WTC11 (cell line): ENCODE data around the gene YIF1A. TPM values are rescaled to one million over a fixed set of nuclear protein-coding genes. Genes with fewer than 3 reads are reported as not detected.

Experiments used
- ATF1 ChIP-seq: sonication (generic); formaldehyde crosslinking; IDR thresholded peaks from 2 replicates; pipeline ENCODE4 v1.8.1; 2023; ENCODE audit warnings: mild to moderate bottlenecking, moderate library complexity, missing genetic modification reagents
- CBFB ChIP-seq: sonication (generic); formaldehyde crosslinking; IDR thresholded peaks from 2 replicates; pipeline ENCODE4 v1.8.1; 2022; ENCODE audit warnings: mild to moderate bottlenecking, low read depth, missing genetic modification reagents
- ETV6 ChIP-seq: sonication (generic); formaldehyde crosslinking; IDR thresholded peaks from 2 replicates; pipeline ENCODE4 v1.8.1; 2022; ENCODE audit warnings: mild to moderate bottlenecking, missing genetic modification reagents
- KAT7 ChIP-seq: sonication (generic); formaldehyde crosslinking; IDR thresholded peaks from 2 replicates; pipeline ENCODE4 v1.8.1; 2023; ENCODE audit warnings: missing genetic modification reagents, mild to moderate bottlenecking, borderline replicate concordance
- MYBL2 ChIP-seq: sonication (generic); formaldehyde crosslinking; IDR thresholded peaks from 2 replicates; pipeline ENCODE4 v1.8.1; 2023; ENCODE audit warnings: mild to moderate bottlenecking, moderate library complexity, missing genetic modification reagents
- NR2C2 ChIP-seq: sonication (generic); formaldehyde crosslinking; IDR thresholded peaks from 2 replicates; pipeline ENCODE4 v1.8.0; 2022; ENCODE audit warnings: mild to moderate bottlenecking, missing genetic modification reagents
- OVOL2 ChIP-seq: fragments of 250-450 bp; sonication (Bioruptor Pico); IDR thresholded peaks from 2 replicates; pipeline ENCODE4 v1.9.0; 2021; ENCODE audit warnings: mild to moderate bottlenecking, borderline replicate concordance
- SMAD3 ChIP-seq: sonication (generic); formaldehyde crosslinking; IDR thresholded peaks from 2 replicates; pipeline ENCODE4 v1.8.0; 2022; ENCODE audit warnings: missing genetic modification reagents, mild to moderate bottlenecking, borderline replicate concordance
- TCF7 ChIP-seq: sonication (generic); formaldehyde crosslinking; IDR thresholded peaks from 2 replicates; pipeline ENCODE4 v1.8.0; 2022; ENCODE audit warnings: mild to moderate bottlenecking, low read depth, missing genetic modification reagents, moderate library complexity
- ZNF121 ChIP-seq: sonication (generic); formaldehyde crosslinking; IDR thresholded peaks from 2 replicates; pipeline ENCODE4 v1.8.0; 2023; ENCODE audit warnings: missing genetic modification reagents
- ZNF263 ChIP-seq: sonication (generic); formaldehyde crosslinking; IDR thresholded peaks from 2 replicates; pipeline ENCODE4 v1.8.1; 2022; ENCODE audit warnings: low read depth, mild to moderate bottlenecking, moderate library complexity, missing genetic modification reagents
- ZNF671 ChIP-seq: fragments of 250-450 bp; sonication (Bioruptor Pico); IDR thresholded peaks from 2 replicates; pipeline ENCODE4 v1.8.0; 2021; ENCODE audit warnings: mild to moderate bottlenecking
- total RNA-seq: library from RNA; stranded (reverse); gene quantifications from 3 replicates; pipeline ENCODE4 v1.2.3, GENCODE V29; 2021
- TF ChIP-seq, protein P1 (sequence below): sonication (generic); formaldehyde crosslinking; IDR thresholded peaks from 2 replicates; pipeline ENCODE4 v1.8.1; 2023; ENCODE audit warnings: mild to moderate bottlenecking, moderate library complexity, missing genetic modification reagents
- TF ChIP-seq, protein P2 (sequence below): sonication (generic); formaldehyde crosslinking; IDR thresholded peaks from 2 replicates; pipeline ENCODE4 v1.8.0; 2023; ENCODE audit warnings: missing genetic modification reagents
- TF ChIP-seq, protein P3 (sequence below): sonication (generic); formaldehyde crosslinking; IDR thresholded peaks from 2 replicates; pipeline ENCODE4 v1.8.1; 2023; ENCODE audit warnings: mild to moderate bottlenecking, missing genetic modification reagents
- TF ChIP-seq, protein P4 (sequence below): sonication (generic); formaldehyde crosslinking; IDR thresholded peaks from 2 replicates; pipeline ENCODE4 v1.8.0; 2022; ENCODE audit warnings: mild to moderate bottlenecking, missing genetic modification reagents
- TF ChIP-seq, protein P5 (sequence below): sonication (generic); formaldehyde crosslinking; conservative IDR thresholded peaks from 2 replicates; pipeline ENCODE4 v1.8.1; 2023; ENCODE audit warnings: mild to moderate bottlenecking, low read depth, missing genetic modification reagents, moderate library complexity
- TF ChIP-seq, protein P6 (sequence below): sonication (generic); formaldehyde crosslinking; IDR thresholded peaks from 2 replicates; pipeline ENCODE4 v1.8.0; 2022; ENCODE audit warnings: missing genetic modification reagents
- TF ChIP-seq, protein P7 (sequence below): sonication (generic); formaldehyde crosslinking; IDR thresholded peaks from 2 replicates; pipeline ENCODE4 v1.8.1; 2022; ENCODE audit warnings: mild to moderate bottlenecking, missing genetic modification reagents, moderate library complexity, borderline replicate concordance
- TF ChIP-seq, protein P8 (sequence below): sonication (generic); formaldehyde crosslinking; IDR thresholded peaks from 2 replicates; pipeline ENCODE4 v1.8.1; 2022; ENCODE audit warnings: mild to moderate bottlenecking, moderate library complexity, missing genetic modification reagents
- TF ChIP-seq, protein P9 (sequence below): sonication (generic); formaldehyde crosslinking; IDR thresholded peaks from 2 replicates; pipeline ENCODE4 v1.8.1; 2022; ENCODE audit warnings: low read depth, mild to moderate bottlenecking, moderate library complexity, missing genetic modification reagents, borderline replicate concordance
- TF ChIP-seq, protein P10 (sequence below): sonication (generic); formaldehyde crosslinking; conservative IDR thresholded peaks from 2 replicates; pipeline ENCODE4 v1.8.1; 2022; ENCODE audit warnings: mild to moderate bottlenecking, missing genetic modification reagents

The YIF1A gene
- total RNA-seq, 1 experiment from 2014 or later, result 86.9 TPM

DNA sequence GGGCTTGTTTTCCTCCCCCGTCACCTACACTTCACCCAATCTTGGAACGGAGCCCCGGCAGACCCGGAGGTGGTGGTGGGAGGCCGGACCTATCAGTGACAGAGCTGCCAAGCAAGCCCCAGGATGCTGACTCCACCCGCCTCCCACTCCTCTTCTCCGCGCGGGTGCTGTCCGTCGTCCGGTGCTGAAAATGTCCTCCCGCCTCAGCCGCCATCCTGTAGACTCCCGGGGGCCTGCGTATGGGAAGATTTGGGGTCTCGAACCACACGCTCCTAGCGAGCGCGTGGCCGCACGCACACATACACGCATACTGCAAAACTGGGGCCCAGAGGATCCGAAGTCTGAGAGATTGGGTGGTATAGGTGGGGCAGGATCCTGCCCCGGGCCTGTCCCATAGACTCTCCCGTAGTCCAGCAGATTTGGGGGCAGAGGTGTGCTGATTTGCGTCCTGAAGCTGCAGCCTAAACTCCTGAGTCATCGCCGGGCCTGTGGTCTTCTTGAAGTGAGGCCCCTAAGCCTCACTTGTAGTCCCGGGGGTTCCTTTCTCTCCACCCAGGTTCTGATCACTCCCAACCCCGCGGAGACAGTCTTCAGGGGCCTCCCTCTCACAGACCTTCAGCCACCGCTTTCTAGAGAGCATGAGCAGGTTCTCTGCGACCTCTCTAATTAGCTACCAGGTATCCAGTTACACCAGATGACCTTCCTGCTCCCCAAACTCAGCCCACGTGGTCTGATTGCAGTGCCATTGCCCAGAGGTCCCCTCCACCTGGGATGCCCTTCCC lies 796 bp upstream of the YIF1A start (continued):
- TF ChIP-seq ZNF671 (no peak), ZNF121 (no peak), ATF1 (CRISPR knock-in tag) (0 out of 2 replicates have a peak, but pooled peaks have one; percentile 78), TCF7 (CRISPR knock-in tag) (peak; percentile 90), OVOL2 (CRISPR knock-in tag) (no peak), SMAD3 (CRISPR knock-in tag) (no peak), ZNF263 (CRISPR knock-in tag) (peak; percentile 61; the same call in 1 of the 2 replicates), KAT7 (CRISPR knock-in tag) (peak; percentile 61; the same call in 1 of the 2 replicates), MYBL2 (peak; percentile 74; the same call in 1 of the 2 replicates), NR2C2 (CRISPR knock-in tag) (no peak), ETV6 (CRISPR knock-in tag) (peak; percentile 78), CBFB (no peak)
- TF ChIP-seq, protein P1, sequence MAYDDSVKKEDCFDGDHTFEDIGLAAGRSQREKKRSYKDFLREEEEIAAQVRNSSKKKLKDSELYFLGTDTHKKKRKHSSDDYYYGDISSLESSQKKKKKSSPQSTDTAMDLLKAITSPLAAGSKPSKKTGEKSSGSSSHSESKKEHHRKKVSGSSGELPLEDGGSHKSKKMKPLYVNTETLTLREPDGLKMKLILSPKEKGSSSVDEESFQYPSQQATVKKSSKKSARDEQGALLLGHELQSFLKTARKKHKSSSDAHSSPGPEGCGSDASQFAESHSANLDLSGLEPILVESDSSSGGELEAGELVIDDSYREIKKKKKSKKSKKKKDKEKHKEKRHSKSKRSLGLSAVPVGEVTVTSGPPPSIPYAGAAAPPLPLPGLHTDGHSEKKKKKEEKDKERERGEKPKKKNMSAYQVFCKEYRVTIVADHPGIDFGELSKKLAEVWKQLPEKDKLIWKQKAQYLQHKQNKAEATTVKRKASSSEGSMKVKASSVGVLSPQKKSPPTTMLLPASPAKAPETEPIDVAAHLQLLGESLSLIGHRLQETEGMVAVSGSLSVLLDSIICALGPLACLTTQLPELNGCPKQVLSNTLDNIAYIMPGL, result 0 out of 2 replicates have a peak, but pooled peaks have one; percentile 20
- TF ChIP-seq, protein P2, sequence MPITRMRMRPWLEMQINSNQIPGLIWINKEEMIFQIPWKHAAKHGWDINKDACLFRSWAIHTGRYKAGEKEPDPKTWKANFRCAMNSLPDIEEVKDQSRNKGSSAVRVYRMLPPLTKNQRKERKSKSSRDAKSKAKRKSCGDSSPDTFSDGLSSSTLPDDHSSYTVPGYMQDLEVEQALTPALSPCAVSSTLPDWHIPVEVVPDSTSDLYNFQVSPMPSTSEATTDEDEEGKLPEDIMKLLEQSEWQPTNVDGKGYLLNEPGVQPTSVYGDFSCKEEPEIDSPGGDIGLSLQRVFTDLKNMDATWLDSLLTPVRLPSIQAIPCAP, result no peak
- TF ChIP-seq, protein P3, sequence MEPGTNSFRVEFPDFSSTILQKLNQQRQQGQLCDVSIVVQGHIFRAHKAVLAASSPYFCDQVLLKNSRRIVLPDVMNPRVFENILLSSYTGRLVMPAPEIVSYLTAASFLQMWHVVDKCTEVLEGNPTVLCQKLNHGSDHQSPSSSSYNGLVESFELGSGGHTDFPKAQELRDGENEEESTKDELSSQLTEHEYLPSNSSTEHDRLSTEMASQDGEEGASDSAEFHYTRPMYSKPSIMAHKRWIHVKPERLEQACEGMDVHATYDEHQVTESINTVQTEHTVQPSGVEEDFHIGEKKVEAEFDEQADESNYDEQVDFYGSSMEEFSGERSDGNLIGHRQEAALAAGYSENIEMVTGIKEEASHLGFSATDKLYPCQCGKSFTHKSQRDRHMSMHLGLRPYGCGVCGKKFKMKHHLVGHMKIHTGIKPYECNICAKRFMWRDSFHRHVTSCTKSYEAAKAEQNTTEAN, result peak; percentile 79; the same call in 1 of the 2 replicates
- TF ChIP-seq, protein P4, sequence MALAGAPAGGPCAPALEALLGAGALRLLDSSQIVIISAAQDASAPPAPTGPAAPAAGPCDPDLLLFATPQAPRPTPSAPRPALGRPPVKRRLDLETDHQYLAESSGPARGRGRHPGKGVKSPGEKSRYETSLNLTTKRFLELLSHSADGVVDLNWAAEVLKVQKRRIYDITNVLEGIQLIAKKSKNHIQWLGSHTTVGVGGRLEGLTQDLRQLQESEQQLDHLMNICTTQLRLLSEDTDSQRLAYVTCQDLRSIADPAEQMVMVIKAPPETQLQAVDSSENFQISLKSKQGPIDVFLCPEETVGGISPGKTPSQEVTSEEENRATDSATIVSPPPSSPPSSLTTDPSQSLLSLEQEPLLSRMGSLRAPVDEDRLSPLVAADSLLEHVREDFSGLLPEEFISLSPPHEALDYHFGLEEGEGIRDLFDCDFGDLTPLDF (CRISPR knock-in tag), result peak; percentile 65; the same call in 1 of the 2 replicates
- TF ChIP-seq, protein P5, sequence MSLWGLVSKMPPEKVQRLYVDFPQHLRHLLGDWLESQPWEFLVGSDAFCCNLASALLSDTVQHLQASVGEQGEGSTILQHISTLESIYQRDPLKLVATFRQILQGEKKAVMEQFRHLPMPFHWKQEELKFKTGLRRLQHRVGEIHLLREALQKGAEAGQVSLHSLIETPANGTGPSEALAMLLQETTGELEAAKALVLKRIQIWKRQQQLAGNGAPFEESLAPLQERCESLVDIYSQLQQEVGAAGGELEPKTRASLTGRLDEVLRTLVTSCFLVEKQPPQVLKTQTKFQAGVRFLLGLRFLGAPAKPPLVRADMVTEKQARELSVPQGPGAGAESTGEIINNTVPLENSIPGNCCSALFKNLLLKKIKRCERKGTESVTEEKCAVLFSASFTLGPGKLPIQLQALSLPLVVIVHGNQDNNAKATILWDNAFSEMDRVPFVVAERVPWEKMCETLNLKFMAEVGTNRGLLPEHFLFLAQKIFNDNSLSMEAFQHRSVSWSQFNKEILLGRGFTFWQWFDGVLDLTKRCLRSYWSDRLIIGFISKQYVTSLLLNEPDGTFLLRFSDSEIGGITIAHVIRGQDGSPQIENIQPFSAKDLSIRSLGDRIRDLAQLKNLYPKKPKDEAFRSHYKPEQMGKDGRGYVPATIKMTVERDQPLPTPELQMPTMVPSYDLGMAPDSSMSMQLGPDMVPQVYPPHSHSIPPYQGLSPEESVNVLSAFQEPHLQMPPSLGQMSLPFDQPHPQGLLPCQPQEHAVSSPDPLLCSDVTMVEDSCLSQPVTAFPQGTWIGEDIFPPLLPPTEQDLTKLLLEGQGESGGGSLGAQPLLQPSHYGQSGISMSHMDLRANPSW (CRISPR knock-in tag), result no peak
- TF ChIP-seq, protein P6, sequence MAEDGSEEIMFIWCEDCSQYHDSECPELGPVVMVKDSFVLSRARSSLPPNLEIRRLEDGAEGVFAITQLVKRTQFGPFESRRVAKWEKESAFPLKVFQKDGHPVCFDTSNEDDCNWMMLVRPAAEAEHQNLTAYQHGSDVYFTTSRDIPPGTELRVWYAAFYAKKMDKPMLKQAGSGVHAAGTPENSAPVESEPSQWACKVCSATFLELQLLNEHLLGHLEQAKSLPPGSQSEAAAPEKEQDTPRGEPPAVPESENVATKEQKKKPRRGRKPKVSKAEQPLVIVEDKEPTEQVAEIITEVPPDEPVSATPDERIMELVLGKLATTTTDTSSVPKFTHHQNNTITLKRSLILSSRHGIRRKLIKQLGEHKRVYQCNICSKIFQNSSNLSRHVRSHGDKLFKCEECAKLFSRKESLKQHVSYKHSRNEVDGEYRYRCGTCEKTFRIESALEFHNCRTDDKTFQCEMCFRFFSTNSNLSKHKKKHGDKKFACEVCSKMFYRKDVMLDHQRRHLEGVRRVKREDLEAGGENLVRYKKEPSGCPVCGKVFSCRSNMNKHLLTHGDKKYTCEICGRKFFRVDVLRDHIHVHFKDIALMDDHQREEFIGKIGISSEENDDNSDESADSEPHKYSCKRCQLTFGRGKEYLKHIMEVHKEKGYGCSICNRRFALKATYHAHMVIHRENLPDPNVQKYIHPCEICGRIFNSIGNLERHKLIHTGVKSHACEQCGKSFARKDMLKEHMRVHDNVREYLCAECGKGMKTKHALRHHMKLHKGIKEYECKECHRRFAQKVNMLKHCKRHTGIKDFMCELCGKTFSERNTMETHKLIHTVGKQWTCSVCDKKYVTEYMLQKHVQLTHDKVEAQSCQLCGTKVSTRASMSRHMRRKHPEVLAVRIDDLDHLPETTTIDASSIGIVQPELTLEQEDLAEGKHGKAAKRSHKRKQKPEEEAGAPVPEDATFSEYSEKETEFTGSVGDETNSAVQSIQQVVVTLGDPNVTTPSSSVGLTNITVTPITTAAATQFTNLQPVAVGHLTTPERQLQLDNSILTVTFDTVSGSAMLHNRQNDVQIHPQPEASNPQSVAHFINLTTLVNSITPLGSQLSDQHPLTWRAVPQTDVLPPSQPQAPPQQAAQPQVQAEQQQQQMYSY (CRISPR knock-in tag), result peak; percentile 19; the same call in 1 of the 2 replicates
- TF ChIP-seq, protein P7, sequence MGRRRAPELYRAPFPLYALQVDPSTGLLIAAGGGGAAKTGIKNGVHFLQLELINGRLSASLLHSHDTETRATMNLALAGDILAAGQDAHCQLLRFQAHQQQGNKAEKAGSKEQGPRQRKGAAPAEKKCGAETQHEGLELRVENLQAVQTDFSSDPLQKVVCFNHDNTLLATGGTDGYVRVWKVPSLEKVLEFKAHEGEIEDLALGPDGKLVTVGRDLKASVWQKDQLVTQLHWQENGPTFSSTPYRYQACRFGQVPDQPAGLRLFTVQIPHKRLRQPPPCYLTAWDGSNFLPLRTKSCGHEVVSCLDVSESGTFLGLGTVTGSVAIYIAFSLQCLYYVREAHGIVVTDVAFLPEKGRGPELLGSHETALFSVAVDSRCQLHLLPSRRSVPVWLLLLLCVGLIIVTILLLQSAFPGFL, result peak; percentile 84; the same call in 1 of the 2 replicates
- TF ChIP-seq, protein P8, sequence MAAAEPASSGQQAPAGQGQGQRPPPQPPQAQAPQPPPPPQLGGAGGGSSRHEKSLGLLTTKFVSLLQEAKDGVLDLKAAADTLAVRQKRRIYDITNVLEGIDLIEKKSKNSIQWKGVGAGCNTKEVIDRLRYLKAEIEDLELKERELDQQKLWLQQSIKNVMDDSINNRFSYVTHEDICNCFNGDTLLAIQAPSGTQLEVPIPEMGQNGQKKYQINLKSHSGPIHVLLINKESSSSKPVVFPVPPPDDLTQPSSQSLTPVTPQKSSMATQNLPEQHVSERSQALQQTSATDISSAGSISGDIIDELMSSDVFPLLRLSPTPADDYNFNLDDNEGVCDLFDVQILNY, result peak; percentile 82
- TF ChIP-seq, protein P9, sequence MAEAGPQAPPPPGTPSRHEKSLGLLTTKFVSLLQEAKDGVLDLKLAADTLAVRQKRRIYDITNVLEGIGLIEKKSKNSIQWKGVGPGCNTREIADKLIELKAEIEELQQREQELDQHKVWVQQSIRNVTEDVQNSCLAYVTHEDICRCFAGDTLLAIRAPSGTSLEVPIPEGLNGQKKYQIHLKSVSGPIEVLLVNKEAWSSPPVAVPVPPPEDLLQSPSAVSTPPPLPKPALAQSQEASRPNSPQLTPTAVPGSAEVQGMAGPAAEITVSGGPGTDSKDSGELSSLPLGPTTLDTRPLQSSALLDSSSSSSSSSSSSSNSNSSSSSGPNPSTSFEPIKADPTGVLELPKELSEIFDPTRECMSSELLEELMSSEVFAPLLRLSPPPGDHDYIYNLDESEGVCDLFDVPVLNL, result 0 out of 2 replicates have a peak, but pooled peaks have one; percentile 57
- TF ChIP-seq, protein P10, sequence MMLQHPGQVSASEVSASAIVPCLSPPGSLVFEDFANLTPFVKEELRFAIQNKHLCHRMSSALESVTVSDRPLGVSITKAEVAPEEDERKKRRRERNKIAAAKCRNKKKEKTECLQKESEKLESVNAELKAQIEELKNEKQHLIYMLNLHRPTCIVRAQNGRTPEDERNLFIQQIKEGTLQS (CRISPR knock-in tag), result no peak
